ENCODE measurements around the gene ZRANB2. TPM values are rescaled to one million over a fixed set of nuclear protein-coding genes. Genes with fewer than 3 reads are reported as not detected.

ZRANB2 gene
- polyA plus RNA-seq, 1 donor from 2014 or later: 181 TPM

DNA sequence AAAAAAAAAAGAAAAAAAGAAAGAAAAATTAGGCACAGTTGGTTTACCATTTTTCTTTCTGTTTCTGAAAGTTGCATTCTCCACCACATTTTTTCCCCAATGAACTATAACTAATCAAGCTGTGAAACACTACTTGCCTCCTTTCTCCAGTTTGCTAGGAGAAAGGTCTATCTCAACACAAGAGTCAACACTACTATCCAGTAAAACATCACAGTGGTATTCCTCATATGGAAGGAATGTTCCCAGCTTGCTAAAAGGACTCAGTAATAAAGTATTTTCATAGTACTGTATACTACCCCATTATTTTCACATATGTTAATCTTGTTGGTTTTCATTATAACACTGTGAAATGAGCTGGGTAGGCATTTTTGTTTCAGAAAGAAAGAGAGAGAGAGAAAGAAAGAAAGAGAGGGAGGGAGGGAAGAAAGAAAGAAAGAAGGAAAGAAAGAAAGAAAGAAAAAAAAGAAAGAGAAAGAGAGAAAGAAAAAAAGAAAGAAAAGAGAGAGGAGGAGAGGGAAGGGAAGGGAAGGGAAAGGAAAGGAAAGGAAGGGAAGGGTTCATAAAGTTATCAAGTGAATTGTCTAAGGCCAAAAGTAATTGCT is 41.1 kb downstream of the ZRANB2 start:
- Histone ChIP-seq H3K4me3 (ENCODE audit: low read length) (no peak overlapping the region), H3K79me2 (replicated peaks; ENCODE audit: insufficient read depth, low read length) (no peaks in the 10 kb centered on the region), H3K9me2 (ENCODE audit: insufficient read depth, low read length) (no peaks in the 10 kb centered on the region), H3K4me2 (ENCODE audit: low read length) (no peak overlapping the region), H2AFZ (ENCODE audit: low read depth, low read length) (no peak overlapping the region), H4K20me1 (ENCODE audit: insufficient read depth) (no peaks in the 10 kb centered on the region), H3F3A (ENCODE audit: insufficient read depth, low read length, poor library complexity, severe bottlenecking) (no peaks in the 10 kb centered on the region), H3K9ac (ENCODE audit: low read length) (no peak overlapping the region), H3K27ac (ENCODE audit: low read length) (no peak overlapping the region), H3K27me3 (ENCODE audit: insufficient read depth, low read depth, low read length) (no peaks in the 10 kb centered on the region), H3K36me3 (ENCODE audit: insufficient read depth, low read length) (no peaks in the 10 kb centered on the region), H3K9me3 (ENCODE audit: low read length) (no peaks in the 10 kb centered on the region)
- TF ChIP-seq, protein P1, sequence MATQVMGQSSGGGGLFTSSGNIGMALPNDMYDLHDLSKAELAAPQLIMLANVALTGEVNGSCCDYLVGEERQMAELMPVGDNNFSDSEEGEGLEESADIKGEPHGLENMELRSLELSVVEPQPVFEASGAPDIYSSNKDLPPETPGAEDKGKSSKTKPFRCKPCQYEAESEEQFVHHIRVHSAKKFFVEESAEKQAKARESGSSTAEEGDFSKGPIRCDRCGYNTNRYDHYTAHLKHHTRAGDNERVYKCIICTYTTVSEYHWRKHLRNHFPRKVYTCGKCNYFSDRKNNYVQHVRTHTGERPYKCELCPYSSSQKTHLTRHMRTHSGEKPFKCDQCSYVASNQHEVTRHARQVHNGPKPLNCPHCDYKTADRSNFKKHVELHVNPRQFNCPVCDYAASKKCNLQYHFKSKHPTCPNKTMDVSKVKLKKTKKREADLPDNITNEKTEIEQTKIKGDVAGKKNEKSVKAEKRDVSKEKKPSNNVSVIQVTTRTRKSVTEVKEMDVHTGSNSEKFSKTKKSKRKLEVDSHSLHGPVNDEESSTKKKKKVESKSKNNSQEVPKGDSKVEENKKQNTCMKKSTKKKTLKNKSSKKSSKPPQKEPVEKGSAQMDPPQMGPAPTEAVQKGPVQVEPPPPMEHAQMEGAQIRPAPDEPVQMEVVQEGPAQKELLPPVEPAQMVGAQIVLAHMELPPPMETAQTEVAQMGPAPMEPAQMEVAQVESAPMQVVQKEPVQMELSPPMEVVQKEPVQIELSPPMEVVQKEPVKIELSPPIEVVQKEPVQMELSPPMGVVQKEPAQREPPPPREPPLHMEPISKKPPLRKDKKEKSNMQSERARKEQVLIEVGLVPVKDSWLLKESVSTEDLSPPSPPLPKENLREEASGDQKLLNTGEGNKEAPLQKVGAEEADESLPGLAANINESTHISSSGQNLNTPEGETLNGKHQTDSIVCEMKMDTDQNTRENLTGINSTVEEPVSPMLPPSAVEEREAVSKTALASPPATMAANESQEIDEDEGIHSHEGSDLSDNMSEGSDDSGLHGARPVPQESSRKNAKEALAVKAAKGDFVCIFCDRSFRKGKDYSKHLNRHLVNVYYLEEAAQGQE (IDR thresholded peaks at IDR 0.05; ENCODE audit: borderline replicate concordance): no peak
- TF ChIP-seq, protein P2, sequence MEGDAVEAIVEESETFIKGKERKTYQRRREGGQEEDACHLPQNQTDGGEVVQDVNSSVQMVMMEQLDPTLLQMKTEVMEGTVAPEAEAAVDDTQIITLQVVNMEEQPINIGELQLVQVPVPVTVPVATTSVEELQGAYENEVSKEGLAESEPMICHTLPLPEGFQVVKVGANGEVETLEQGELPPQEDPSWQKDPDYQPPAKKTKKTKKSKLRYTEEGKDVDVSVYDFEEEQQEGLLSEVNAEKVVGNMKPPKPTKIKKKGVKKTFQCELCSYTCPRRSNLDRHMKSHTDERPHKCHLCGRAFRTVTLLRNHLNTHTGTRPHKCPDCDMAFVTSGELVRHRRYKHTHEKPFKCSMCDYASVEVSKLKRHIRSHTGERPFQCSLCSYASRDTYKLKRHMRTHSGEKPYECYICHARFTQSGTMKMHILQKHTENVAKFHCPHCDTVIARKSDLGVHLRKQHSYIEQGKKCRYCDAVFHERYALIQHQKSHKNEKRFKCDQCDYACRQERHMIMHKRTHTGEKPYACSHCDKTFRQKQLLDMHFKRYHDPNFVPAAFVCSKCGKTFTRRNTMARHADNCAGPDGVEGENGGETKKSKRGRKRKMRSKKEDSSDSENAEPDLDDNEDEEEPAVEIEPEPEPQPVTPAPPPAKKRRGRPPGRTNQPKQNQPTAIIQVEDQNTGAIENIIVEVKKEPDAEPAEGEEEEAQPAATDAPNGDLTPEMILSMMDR (IDR thresholded peaks at IDR 0.05; ENCODE audit: poor library complexity, severe bottlenecking): no peak
- no peak for TF ChIP-seq EZH2 (IDR thresholded peaks at IDR 0.05; ENCODE audit: borderline replicate concordance, insufficient read depth, low read length, poor library complexity, severe bottlenecking)
- TF ChIP-seq POLR2AphosphoS5 (IDR thresholded peaks at IDR 0.05): no peak
- TF ChIP-seq EP300 (conservative IDR thresholded peaks at IDR 0.05; ENCODE audit: poor library complexity, severe bottlenecking): no peak
- no peak for TF ChIP-seq RAD21 (conservative IDR thresholded peaks at IDR 0.05)
- no peak for TF ChIP-seq TAF1 (IDR thresholded peaks at IDR 0.05; ENCODE audit: low read depth)
- no peak for TF ChIP-seq MXI1 (conservative IDR thresholded peaks at IDR 0.05; ENCODE audit: poor library complexity, severe bottlenecking)
- no peak for TF ChIP-seq SMC3 (conservative IDR thresholded peaks at IDR 0.05; ENCODE audit: poor library complexity)

DNA sequence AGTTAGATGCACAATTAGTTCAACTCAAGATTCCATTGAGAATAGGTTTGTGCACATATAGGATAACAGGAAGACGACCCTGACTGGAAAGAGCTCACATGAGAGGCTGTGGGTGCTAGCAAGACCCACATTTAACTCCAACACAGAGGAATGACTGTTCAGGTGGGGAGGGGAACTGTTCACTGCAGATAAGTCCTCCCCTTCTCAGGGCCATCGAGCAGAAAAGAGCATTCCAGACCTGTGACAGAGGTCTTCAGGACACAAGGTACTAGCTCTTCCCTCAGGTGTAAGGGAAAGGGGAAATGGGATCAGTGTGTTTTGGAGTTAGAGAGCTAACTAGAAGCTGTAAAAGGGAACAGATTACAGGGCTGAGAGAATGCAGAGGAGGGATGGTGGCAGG is 41.9 kb downstream of the ZRANB2 start:
- Histone ChIP-seq H3K4me3 (ENCODE audit: low read length) (no peak overlapping the region), H4K20me1 (ENCODE audit: insufficient read depth) (no peaks in the 10 kb centered on the region), H3F3A (ENCODE audit: insufficient read depth, low read length, poor library complexity, severe bottlenecking) (no peaks in the 10 kb centered on the region), H3K9me2 (ENCODE audit: insufficient read depth, low read length) (no peaks in the 10 kb centered on the region), H3K9ac (ENCODE audit: low read length) (no peak overlapping the region), H3K27me3 (ENCODE audit: insufficient read depth, low read depth, low read length) (no peaks in the 10 kb centered on the region), H3K4me2 (ENCODE audit: low read length) (no peak overlapping the region), H3K36me3 (ENCODE audit: insufficient read depth, low read length) (no peaks in the 10 kb centered on the region), H2AFZ (ENCODE audit: low read depth, low read length) (no peak overlapping the region), H3K27ac (ENCODE audit: low read length) (no peak overlapping the region), H3K9me3 (ENCODE audit: low read length) (no peaks in the 10 kb centered on the region), H3K79me2 (replicated peaks; ENCODE audit: insufficient read depth, low read length) (no peaks in the 10 kb centered on the region)
- no peak for TF ChIP-seq POLR2AphosphoS5 (IDR thresholded peaks at IDR 0.05)
- TF ChIP-seq RAD21 (conservative IDR thresholded peaks at IDR 0.05): no peak
- TF ChIP-seq EP300 (conservative IDR thresholded peaks at IDR 0.05; ENCODE audit: poor library complexity, severe bottlenecking): no peak
- TF ChIP-seq SMC3 (conservative IDR thresholded peaks at IDR 0.05; ENCODE audit: poor library complexity): no peak
- no peak for TF ChIP-seq EZH2 (IDR thresholded peaks at IDR 0.05; ENCODE audit: borderline replicate concordance, insufficient read depth, low read length, poor library complexity, severe bottlenecking)
- TF ChIP-seq MXI1 (conservative IDR thresholded peaks at IDR 0.05; ENCODE audit: poor library complexity, severe bottlenecking): no peak
- TF ChIP-seq, protein P1 (IDR thresholded peaks at IDR 0.05; ENCODE audit: borderline replicate concordance): no peak

Data from neural cell (in vitro differentiated cells).